GM20000 (cell line): ENCODE measurements around the gene BCAR1.
"Not testable (repeated sequence)": the region's sequence is repeated elsewhere in the genome, so short reads cannot be mapped to it uniquely, and the experiment has no call there.

Source experiments
- DNase-seq: peaks from one replicate; pipeline ENCODE4 v3.0.0; 2012; ENCODE audit warnings: low spot score
- CTCF ChIP-seq: IDR thresholded peaks from 2 replicates; pipeline ENCODE4 v1.5.1; 2012; ENCODE audit warnings: mild to moderate bottlenecking, control low read depth; ENCODE audit errors: extremely low read depth, missing control alignments

BCAR1 gene

GRCh38 chr16:75228143-75228976 is 23.1 kb downstream of the BCAR1 start:
- TF ChIP-seq CTCF: no peak
- DNase-seq: no peak

- no peak for TF ChIP-seq CTCF
- DNase-seq: no peak
Observed at GRCh38 chr16:75227361-75228142, 23.9 kb downstream of the BCAR1 start.

GRCh38 chr16:75226550-75227360 is 24.7 kb downstream of the BCAR1 start:
- no peak for DNase-seq

GRCh38 chr16:75225678-75226515 is 25.5 kb downstream of the BCAR1 start:
- no peak for TF ChIP-seq CTCF
- no peak for DNase-seq

More at GRCh38 chr16:75226550-75227360, 24.7 kb downstream of the BCAR1 start:
- TF ChIP-seq CTCF: no peak

- no peak for DNase-seq
- TF ChIP-seq CTCF: no peak
Observed at GRCh38 chr16:75225092-75225491, 26.3 kb downstream of the BCAR1 start.

- DNase-seq: no peak
Observed at GRCh38 chr16:75224306-75225082, 26.9 kb downstream of the BCAR1 start.

GRCh38 chr16:75223129-75223528 is 28.3 kb downstream of the BCAR1 start:
- DNase-seq: not testable (repeated sequence)

More at GRCh38 chr16:75224306-75225082, 26.9 kb downstream of the BCAR1 start:
- no peak for TF ChIP-seq CTCF
